ENCODE results near the gene NEURL1.

The NEURL1 gene, protein sequence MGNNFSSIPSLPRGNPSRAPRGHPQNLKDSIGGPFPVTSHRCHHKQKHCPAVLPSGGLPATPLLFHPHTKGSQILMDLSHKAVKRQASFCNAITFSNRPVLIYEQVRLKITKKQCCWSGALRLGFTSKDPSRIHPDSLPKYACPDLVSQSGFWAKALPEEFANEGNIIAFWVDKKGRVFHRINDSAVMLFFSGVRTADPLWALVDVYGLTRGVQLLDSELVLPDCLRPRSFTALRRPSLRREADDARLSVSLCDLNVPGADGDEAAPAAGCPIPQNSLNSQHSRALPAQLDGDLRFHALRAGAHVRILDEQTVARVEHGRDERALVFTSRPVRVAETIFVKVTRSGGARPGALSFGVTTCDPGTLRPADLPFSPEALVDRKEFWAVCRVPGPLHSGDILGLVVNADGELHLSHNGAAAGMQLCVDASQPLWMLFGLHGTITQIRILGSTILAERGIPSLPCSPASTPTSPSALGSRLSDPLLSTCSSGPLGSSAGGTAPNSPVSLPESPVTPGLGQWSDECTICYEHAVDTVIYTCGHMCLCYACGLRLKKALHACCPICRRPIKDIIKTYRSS

DNA sequence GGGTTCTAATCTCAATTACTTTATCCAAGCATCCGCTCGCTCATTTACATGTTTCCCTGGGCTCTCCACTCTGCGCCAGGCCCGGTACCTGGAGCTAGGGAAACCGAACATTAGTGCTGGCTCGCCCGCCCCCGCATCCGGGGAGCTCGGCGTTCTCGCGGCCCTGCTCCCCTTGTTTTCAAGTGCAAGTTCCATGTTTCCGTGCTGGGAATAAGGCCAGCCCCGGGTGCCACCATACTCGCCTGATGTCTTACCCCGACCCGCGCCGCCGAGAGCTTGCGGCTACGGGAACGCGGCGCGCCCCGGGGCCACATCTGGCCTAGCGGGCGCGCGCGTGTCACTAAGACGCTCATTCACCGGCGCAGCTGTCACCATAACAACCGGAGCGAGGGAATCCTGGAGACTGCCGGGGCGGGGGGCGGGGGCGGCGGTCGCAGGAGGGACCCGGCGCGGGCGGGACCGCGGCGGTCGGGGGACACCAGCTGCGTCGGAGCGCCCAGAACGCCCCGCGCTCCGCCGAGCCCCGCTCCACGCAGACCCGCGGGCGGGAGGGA lies at the start of gene NEURL1:
Gene NEURL1 (plus strand): TSS at position 344 of the 554 bp plus-strand sequence. CDS start 683 bp downstream, outside the sequence.
- no peak for DNase-seq

DNA sequence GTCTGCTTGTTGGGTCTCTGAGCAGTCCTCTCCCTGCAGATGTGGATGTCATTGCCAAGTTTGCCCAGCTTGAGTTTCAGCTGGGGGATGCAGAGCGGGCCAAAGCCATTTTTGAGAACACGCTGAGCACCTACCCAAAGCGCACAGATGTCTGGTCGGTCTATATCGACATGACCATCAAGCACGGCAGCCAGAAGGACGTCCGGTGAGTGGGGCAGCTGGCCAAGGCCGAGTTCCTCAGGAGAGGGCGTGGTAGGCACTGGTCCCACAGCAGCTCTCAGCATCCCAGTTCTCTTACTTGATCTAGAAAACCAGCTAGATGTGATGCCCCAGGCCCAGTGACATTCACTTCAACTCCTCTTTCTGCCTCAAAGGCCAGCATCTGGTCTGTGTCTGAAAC lies 49.0 kb upstream of the NEURL1 start:
- no peak for DNase-seq

DNA sequence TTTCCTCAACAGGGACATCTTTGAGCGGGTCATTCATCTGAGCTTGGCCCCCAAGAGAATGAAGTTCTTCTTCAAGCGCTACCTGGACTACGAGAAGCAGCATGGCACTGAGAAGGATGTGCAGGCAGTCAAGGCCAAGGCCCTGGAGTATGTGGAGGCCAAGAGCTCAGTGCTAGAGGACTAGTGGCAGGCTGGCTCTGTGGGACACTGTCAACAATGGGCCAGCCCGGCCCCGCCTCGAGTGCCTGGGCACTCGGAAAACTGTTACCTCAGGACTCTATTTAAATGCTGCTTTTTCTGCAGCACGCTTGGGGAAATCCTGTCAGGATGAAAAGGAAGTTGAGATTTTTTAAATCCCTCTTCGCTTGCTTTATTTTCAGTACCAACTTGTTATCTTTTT lies 48.1 kb upstream of the NEURL1 start:
- no peak for DNase-seq

DNA sequence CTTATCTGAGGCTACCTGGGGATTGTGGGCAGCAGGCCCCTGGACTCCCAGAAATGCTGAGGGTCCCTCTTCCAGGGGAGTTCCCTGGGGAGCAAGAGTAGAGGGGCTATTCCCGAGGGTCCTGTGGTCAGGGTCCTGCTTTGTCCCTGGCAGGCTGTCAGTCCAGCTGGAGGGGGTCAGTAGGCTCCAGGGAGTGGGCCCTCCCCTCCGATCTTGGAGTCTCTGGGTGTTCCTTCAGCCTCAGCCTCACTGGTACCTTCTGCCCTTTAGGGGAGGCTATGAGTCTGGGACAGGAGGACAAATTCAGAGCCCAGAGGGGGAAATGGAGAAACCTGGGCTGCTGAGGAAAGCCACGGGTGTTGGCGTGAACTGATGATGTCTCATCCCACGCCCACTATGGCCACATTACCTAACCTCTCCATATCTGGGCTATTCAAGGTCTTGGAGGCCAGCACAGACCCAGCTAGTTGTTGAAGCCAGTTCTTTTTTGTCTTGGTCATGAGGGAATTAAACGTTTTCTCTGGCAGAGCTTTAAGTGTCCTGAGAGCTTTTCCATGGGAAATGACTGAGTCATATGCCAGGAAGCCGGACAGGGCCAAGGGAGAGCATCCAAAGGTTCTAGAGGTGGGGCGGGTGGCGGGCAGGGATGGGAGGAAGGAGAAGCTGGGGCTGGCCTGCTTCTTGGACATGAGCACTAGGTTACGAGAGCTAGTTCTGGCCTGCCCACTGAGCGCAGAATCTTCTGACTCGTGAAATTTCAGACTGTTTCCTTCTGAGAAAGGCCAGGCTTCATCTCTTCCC lies 47.5 kb upstream of the NEURL1 start:
- DNase-seq = no peak

DNA sequence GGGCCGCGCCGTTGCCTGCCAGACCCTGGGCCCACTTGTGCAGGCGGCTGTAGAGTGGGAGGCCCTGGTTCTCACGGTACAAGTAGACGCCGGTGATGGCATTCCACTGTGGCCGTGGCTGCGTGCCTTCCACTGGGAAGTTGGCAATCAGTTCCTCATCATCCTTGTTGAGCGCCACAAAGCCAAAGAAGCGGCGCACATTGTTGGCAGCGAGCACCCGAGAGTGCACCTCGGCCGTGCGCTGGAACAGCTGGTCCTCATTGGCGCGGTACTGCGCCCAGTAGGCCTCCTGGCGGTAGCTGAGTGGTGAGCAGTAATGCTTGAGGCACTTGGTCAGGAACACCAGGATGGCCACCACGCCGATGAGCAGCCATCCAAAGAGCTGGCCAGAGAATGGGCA lies 46.3 kb upstream of the NEURL1 start:
- no peak for DNase-seq

DNA sequence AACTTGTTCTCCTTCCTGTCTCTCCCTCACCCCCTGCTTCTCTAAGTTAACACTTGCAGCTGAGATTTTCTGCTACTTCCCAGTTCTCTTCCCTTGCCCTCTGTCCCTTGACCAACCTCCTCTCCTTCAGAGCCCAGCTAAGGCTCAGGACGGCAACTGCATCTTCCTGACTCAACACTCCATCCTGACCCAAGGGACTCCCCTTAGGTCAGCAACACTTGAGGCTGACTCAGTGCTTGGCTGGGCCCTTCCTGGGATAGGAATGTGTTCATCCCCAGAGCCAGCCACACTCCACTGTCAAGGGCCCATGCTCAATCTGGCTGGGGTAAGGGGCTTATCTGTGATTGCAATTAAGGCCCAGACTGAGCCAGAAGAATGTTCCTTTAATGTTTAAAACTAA lies 44.8 kb upstream of the NEURL1 start:
- DNase-seq = no peak

DNA sequence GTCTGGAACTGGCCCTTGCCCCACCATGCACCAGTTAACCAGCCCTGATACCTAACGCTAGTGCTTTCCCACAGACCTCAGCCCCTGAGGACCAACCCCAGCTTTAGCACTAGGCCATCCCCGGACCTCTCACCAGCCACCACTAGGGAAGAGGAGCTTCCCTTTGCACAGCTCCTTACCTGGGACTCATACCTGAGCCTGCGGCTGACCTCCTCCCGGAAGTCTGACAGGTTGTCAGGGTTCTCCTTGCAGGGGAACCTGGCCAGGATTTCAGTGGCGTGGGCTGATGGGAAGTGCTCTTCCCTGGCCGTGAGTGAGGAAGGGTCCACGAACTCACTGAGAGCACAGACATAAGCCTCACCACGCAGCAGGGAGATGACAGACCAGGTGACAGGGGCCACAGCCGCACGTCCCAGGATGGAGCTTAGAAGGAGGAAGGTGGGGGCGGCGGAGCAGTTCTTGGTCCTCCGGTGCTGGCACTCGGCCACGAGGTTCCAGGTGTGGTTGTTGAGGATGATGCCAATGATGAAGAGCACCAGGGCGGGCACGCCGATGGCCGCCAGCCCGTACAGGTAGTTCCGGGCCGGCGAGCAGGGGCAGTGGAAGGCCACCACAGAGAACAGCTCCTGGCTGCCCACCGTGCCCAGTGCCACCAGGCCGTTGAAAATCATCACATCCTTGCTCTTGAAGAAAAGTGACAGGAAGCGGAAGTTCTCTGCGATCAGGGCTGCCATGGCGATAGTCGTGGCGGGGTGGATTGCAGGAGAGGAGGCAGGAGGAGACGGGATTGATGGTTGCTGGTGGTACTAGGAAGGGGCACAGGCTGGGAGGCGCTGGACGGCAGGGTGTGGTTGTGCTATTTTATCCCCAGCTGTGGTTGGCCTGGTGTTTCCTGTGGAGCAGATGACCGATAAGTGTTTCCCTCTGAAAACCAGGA lies 44.0 kb upstream of the NEURL1 start:
- DNase-seq = no peak

DNA sequence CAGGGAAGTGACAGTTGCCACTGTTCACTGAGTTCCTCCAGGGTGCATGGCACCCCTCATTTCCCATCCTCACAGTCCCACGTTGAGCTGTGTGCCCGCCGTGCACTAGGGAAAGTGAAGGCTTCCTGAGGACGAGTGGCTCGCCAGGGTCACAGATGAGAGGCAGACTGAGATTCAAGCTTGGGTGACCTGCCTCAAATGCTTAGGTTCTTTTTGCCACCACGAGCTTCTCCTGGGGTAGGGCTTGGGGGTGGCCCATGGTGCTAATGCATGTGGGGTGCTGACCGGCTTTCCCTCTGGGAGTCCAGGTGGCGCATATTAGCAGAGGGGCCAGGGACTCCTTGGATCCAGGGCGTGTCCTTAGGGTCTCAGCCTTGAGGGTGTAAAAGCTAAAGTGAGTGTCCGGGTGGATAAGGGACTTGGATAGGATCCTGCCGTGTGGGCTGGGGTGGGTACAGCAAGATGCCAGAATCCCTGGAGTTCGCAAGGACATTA lies 43.3 kb upstream of the NEURL1 start:
- DNase-seq = no peak

- DNase-seq = no peak
Observed at GRCh38 chr10:103451091-103451813, 42.3 kb upstream of the NEURL1 start.

GRCh38 chr10:103451831-103452505 lies 41.5 kb upstream of the NEURL1 start, which contains the start of gene CALHM2:
TSS of gene CALHM2 (minus strand) at chr10:103452370. CDS start at chr10:103449941, 2,429 bp downstream.
- DNase-seq = peak; percentile 4

DNA sequence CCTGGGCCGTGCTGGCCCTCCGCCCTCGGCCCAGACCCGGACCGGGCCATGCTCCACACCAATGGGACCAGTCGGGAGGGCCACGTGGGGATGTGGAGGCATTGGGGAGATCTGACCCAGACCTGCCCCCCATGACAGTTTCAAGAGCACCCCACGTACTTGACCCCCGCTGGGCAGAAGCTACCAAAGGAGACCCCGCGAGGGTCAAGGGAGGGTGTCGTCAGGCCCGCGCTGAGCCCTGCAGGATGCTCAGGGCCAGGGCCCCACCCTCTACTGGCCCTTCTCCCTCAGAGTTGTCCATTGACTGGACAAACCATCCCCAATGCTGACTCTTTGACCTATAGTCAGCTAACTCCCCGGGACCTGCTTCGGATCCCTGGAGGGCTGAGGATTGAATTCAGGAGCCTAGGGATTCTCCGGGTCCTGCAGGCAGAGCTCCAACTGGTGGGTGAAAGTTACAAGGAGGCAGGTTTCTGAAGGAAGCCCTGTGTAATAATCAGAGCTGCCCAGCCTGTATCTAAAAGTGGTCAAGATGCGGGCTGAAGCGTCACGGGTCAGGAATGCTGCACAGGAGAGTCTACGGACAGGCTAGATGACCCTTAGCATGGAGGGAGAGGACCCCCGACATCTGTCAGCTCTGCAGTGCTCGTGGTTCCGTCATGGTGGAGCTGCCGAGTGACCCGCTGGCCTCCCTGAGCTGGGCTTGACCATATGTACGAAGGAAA lies 40.8 kb upstream of the NEURL1 start:
- DNase-seq = no peak

- no peak for DNase-seq
Observed at GRCh38 chr10:103454026-103454425, 39.5 kb upstream of the NEURL1 start.

DNA sequence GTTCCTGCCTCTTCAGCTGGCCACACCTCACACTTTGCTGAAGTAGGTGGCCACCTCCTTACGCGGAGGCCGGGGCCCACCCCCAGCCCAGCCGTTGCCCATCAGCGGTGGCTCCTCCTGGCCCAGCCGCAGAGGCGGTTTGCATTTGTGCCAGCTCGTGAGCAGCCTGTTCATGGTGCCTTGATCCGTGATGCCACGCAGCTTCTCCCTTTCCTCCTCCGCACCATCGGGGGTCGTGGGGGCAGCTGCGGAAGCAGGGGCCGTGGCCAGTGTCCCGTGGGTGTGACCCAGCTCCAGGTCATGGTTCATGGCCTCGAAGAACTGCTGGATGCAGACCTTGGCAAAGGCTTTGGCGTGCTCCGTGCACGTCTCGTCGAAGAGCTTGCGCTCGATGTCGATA lies 38.3 kb upstream of the NEURL1 start:
- no peak for DNase-seq

DNA sequence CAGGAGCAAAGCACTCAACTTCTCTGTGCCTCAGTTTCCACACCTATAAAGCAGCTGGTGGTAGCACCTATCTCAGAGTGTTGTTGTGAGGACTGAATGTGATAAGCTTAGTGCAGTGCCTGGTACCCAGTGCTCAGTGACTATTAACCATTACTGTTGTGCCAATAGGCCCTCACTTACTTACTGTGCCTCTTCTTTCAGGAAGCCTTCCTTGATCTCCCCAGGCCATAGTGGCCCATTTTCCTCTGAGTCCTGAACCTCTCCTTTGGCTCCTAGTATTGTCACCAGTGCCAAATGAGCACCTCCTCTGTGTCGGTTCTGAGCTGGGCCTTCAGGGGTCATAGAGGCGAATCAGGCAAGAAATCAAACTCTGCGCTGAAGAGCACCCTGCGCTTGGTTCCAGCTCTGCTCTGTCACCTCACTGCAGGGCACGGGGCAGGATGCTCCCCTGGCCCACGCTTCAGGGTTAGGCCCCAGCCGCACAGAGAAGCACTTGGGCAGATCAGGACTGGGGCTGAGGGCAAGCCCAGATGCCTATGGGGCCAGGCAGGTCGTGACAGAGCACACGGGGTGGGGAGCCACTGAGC lies 37.3 kb upstream of the NEURL1 start:
- DNase-seq = no peak

GRCh38 chr10:103457176-103457712 lies 36.3 kb upstream of the NEURL1 start:
- no peak for DNase-seq

DNA sequence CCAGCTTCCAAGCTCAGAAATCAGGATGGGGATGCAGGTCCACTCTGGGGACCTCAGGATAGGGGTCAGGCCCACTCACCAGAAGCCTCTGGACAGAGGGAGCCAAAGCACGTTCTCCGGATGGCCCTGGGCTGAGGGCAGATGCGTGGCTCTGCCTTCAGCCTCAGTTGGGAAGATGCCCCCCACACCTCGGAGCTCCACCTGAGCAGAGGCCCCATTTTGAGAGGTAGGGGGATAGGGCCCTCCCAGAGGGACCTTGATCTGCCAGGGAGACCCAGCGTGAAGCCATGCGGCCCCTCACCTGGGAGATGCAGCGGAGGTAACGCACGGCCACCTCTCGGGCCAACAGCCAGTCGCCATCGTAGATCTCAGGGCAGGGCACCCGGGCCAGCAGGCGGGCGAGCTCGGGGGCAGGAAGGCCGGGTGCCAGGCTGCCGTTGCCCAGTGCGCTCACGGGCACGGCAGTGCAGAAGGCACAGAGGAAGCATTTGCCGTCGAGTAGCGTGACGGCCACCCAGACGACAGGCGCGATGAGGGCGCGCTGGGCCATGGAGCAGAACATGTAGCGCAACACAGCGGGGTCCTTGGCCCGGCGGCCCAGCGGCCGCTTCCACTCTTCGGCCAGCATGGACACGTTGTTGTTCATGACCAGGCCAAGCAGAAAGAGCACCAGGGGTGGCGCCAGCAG lies 35.5 kb upstream of the NEURL1 start:
- no peak for DNase-seq

GRCh38 chr10:103458720-103459119 lies 34.8 kb upstream of the NEURL1 start, which contains the start of gene CALHM1:
TSS of gene CALHM1 (minus strand) at chr10:103458900. CDS start at chr10:103458751, 149 bp downstream.
- no peak for DNase-seq

DNA sequence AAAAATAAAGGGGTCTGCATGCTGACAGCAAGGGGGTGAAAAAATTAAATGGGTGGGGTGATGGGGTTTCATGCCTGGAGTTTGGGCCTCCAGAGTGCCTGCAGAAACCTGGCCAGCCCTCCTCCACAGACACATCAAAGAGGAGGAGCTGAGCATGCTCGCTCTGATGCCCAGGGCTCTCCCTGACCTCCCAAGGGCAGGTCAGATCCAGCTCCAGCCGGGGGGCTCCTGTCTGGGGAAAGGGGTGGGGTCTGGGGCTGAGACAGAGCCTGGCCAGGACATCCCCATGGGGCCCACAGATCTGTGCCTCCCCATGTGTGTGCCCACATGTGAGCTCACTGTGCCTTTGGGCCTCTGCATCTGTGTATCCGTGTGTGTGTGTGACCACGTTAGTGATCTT lies 33.9 kb upstream of the NEURL1 start:
- DNase-seq = no peak

GRCh38 chr10:103463499-103463898 lies 30.0 kb upstream of the NEURL1 start:
- DNase-seq = no peak

All from NCI-H1092 treated with DMSO at 0.1 percent for 48 hours (cell line).